Measurements from ENCODE around the gene ADD1.

ADD1 gene

DNA sequence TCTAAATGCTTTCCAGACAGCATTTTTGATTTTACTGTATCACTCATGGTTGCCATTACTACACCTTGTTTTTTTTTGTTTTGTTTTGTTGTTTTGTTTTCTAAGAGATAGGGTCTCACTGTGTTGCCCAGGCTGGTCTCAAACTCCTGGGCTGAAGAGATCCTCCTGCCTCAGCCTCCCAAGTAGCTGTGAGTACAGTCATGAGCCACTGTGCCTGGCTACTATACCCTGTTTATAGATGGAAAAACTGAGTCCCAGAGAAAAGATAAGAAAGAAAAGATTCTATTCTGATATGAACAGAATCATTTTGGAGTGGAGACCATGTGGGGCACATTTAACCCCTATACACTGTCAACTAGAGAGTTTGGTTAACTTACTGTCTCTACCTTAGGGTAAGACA, 20.0 kb downstream of the ADD1 start:
- TF ChIP-seq, protein P1, sequence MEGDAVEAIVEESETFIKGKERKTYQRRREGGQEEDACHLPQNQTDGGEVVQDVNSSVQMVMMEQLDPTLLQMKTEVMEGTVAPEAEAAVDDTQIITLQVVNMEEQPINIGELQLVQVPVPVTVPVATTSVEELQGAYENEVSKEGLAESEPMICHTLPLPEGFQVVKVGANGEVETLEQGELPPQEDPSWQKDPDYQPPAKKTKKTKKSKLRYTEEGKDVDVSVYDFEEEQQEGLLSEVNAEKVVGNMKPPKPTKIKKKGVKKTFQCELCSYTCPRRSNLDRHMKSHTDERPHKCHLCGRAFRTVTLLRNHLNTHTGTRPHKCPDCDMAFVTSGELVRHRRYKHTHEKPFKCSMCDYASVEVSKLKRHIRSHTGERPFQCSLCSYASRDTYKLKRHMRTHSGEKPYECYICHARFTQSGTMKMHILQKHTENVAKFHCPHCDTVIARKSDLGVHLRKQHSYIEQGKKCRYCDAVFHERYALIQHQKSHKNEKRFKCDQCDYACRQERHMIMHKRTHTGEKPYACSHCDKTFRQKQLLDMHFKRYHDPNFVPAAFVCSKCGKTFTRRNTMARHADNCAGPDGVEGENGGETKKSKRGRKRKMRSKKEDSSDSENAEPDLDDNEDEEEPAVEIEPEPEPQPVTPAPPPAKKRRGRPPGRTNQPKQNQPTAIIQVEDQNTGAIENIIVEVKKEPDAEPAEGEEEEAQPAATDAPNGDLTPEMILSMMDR (IDR thresholded peaks at IDR 0.05; ENCODE audit: low read depth, low read length, missing control alignments): no peak
- DNase-seq (ENCODE audit: extremely low read depth, low read depth): no peak
- H3K4me3 ChIP-seq (replicated peaks; ENCODE audit: low read depth, low read length): no peak overlapping the region

DNA sequence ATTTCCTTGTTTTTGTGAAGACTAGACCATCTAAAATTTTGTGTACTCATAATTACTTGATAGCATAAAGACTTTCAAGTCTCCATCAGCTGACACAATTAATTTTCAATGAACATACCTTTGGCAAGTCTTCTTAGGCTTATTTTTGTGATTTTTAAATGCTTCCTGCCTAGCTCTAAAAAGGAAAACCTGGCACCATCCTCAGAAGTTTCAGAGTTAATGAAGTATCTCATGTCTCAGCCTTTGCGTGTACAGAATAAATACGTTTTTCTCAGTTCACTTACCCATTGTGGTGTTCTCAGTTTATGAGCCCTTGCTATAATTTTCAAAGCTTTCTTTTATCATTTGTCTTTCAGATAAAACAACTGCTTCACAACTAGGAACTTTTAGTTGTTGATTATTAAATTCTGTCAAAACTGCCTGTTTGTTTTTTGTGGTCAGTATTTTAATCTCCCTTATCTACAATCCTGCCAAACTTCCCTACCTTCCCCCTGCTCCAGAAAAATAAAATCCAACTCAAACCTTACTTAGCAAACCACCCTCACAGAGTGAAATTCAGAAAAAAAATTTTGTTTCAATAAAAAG, 21.6 kb downstream of the ADD1 start:
- DNase-seq (ENCODE audit: extremely low read depth, low read depth): no peak
- H3K4me3 ChIP-seq (replicated peaks; ENCODE audit: low read depth, low read length): no peak overlapping the region
- TF ChIP-seq, protein P1 (IDR thresholded peaks at IDR 0.05; ENCODE audit: low read depth, low read length, missing control alignments): no peak

DNA sequence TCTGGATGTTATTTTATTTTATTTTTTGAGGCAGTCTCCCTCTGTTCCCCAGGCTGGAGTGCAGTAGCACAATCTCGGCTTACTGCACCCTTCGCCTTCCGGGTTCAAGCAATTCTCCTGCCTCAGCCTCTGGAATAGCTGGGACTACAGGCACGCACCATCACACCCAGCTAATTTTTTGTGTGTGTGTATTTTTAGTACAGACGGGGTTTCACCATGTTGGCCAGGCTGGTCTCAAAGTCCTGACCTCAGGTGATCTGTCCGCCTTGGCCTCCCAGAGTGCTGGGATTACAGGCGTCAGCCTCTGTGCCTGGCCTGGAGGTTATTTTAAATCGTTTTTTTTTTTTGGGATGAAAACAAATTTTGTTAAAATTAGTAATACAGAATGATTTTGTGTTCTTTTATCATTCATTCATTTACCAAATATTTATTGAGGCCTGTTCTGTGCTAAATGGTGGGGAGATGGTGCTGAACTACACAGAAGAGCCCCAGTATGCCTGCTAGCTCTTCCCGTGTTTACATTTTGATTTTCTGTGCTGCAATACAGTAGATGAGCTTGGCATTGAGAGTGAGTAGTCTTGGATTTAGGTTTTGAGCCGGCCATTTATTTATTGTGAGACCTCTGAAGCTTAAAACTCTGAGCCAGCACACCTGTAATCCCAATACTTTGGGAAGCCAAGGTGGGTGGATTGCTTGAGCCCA, 22.7 kb downstream of the ADD1 start:
- TF ChIP-seq, protein P1 (IDR thresholded peaks at IDR 0.05; ENCODE audit: low read depth, low read length, missing control alignments): no peak
- H3K4me3 ChIP-seq (replicated peaks; ENCODE audit: low read depth, low read length): no peak overlapping the region
- DNase-seq (ENCODE audit: extremely low read depth, low read depth): no peak

DNA sequence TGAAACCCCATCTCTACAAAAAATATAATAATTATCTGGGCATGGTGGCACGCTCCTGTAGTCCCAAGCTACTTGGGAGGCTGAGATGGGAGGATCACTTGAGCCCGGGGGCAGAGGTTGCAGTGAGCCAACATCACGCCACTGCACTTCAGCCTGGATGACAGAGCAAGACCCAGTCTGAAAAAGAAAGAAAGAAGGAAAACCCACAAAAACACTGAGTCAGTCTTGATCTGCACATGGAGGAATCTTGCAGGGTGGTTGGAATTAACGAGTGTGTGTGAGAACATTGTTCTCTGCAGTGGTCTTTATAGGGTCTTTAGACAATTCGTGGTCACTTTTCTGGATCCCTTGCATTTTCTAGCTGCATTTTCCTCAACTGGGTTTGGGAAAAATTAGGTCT, 23.2 kb downstream of the ADD1 start:
- no peak for DNase-seq (ENCODE audit: extremely low read depth, low read depth)
- TF ChIP-seq, protein P1 (IDR thresholded peaks at IDR 0.05; ENCODE audit: low read depth, low read length, missing control alignments): no peak
- no peak overlapping the region for H3K4me3 ChIP-seq (replicated peaks; ENCODE audit: low read depth, low read length)

DNA sequence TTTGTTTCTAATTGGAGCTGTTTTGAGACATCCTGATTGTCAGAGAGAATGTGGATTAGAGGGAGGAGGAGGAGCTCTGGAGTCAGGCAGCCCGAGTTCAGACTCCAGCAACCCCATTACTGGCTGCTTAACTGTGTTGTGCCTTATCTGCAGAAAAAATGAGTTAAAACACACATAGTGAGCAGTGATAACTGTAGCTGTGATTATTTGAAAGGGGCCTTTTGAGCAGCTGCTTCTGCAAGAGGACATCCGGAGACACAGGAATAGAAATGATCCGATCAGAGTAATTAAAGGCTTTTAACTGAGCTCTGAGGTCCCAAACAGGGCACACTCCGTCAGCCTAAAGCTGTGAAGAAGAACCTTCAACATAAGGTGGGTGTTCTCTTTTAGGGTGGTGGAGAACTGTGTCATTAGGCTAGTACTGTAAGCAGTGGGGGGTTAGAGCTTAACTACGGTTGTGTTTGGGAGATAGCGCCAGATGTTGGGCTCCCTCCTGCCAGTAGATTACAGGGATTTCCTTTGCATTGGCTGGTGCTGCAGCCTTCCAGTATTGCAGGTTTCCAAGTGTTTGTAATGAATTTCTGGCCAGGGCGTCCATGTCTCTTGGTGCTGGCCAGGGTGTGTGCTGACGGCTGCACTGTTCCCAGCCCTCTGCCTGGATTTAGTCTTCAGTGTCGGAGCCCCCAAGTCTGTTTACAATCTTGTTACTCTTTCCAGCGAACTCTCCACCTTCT, 24.3 kb downstream of the ADD1 start:
- TF ChIP-seq, protein P1 (IDR thresholded peaks at IDR 0.05; ENCODE audit: low read depth, low read length, missing control alignments): no peak
- H3K4me3 ChIP-seq (replicated peaks; ENCODE audit: low read depth, low read length): peak overlapping the region; percentile 12; the same call in 1 of the 2 replicates
- DNase-seq (ENCODE audit: extremely low read depth, low read depth): no peak

DNA sequence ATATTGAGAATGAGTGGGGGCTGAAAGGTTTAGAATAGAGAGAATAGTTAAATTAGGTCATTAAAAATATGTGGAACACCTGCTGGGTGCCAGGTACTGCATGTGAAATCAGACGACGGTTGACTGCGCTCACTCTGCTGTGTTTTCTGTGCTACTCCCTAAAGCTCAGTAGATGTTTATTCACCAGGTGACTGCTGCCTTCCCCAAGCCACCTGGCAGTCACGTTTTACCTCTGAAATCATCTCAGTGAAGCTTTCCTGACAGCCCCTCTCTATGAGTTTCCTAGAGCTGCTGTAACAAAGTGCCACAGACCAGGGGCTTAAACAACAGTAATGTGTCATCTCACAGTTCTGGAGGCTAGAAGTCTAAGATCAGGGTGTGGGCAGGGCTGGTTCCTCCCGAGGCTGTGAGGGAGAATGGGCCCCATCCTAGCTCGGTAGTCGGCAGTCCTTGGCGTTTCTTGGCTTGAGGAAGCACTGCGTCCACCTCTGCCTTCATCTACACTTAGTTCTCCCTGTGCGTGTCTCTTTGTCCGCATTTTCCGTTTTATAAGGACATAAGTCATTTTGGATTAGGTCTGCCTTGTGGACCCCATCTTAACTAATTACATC, 25.3 kb downstream of the ADD1 start:
- no peak for DNase-seq (ENCODE audit: extremely low read depth, low read depth)
- TF ChIP-seq, protein P1 (IDR thresholded peaks at IDR 0.05; ENCODE audit: low read depth, low read length, missing control alignments): no peak
- H3K4me3 ChIP-seq (replicated peaks; ENCODE audit: low read depth, low read length): no peak overlapping the region

All from HFF-Myc (cell line).